Measurements from ENCODE around the gene PTPRD. TPM values are rescaled to one million over a fixed set of nuclear protein-coding genes. Genes with fewer than 3 reads are reported as not detected.

Gene PTPRD
- total RNA-seq, 1 experiment from 2014 or later, result not detected

- no peak for DNase-seq (ENCODE audit: low spot score)
- no peak overlapping the region for H3K27ac ChIP-seq (ENCODE audit: low read depth, low read length, poor library complexity, severe bottlenecking)
- intact Hi-C loops (cut with micrococcal nuclease; ENCODE audit: unreplicated experiment), result no loop called here
- H3K27me3 ChIP-seq (replicated peaks; ENCODE audit: insufficient read depth, low read depth, low read length, poor library complexity), result no peaks in the 10 kb centered on the region
- H3K9me3 ChIP-seq (ENCODE audit: low read depth, low read length, poor library complexity, severe bottlenecking), result peaks cover under 1% of the 10 kb centered on the region
- TF ChIP-seq CTCF (conservative IDR thresholded peaks at IDR 0.05; ENCODE audit: low read depth, low read length), result no peak
- no peak for TF ChIP-seq EZH2 (IDR thresholded peaks at IDR 0.05; ENCODE audit: borderline replicate concordance, low read depth, low read length, poor library complexity, severe bottlenecking)
- ChIA-PET POLR2A (ENCODE audit: low non-redundant PET) (no interaction called here), CTCF (no interaction called here)
- H3K4me3 ChIP-seq (ENCODE audit: low read depth, low read length, poor library complexity, severe bottlenecking), result no peak overlapping the region
- H3K4me1 ChIP-seq (ENCODE audit: insufficient read depth, low read length, poor library complexity, severe bottlenecking), result no peaks in the 10 kb centered on the region
- no peaks in the 10 kb centered on the region for H3K36me3 ChIP-seq (ENCODE audit: insufficient read depth, low read length, poor library complexity, severe bottlenecking)
- BruUV-seq (replicated peaks), result no TSS peak
Measured at GRCh38 chr9:8287501-8287900, 2325.3 kb downstream of the PTPRD start.

- BruUV-seq (replicated peaks), result no TSS peak
- CTCF ChIA-PET, result no interaction called here
- no peak for TF ChIP-seq CTCF (conservative IDR thresholded peaks at IDR 0.05; ENCODE audit: low read depth, low read length)
- no peak for TF ChIP-seq EZH2 (IDR thresholded peaks at IDR 0.05; ENCODE audit: borderline replicate concordance, low read depth, low read length, poor library complexity, severe bottlenecking)
- POLR2A ChIA-PET (ENCODE audit: low non-redundant PET), result no interaction called here
- H3K27me3 ChIP-seq (replicated peaks; ENCODE audit: insufficient read depth, low read depth, low read length, poor library complexity), result no peaks in the 10 kb centered on the region
- peaks cover 14% of the 10 kb centered on the region for H3K9me3 ChIP-seq (ENCODE audit: low read depth, low read length, poor library complexity, severe bottlenecking)
- H3K4me1 ChIP-seq (ENCODE audit: insufficient read depth, low read length, poor library complexity, severe bottlenecking), result no peaks in the 10 kb centered on the region
- H3K36me3 ChIP-seq (ENCODE audit: insufficient read depth, low read length, poor library complexity, severe bottlenecking), result no peaks in the 10 kb centered on the region
- H3K4me3 ChIP-seq (ENCODE audit: low read depth, low read length, poor library complexity, severe bottlenecking), result no peak overlapping the region
- no peak for DNase-seq (ENCODE audit: low spot score)
- H3K27ac ChIP-seq (ENCODE audit: low read depth, low read length, poor library complexity, severe bottlenecking), result no peak overlapping the region
- intact Hi-C loops (cut with micrococcal nuclease; ENCODE audit: unreplicated experiment), result no loop called here
Measured at GRCh38 chr9:8284884-8285283, 2327.9 kb downstream of the PTPRD start.

DNA sequence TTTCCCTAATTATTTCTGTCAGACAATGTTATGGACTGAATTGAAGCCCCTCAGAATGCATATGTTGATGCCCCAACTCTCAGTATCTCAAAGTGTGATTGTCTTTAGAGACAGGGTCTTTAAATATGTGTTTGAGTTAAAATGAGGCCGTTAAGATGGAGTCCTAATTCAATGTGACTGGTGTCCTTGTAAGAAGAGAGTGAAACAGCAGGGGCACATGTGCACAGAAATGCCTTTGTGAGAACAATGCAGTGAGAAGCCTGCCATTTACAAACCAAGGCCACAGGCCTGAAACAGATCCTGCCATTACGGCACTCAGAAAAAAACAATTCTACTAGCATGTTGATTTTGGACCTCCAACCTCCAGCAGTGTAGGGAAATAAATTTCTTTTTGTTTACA is 2330.3 kb downstream of the PTPRD start:
- H3K27me3 ChIP-seq (replicated peaks; ENCODE audit: insufficient read depth, low read depth, low read length, poor library complexity), result no peaks in the 10 kb centered on the region
- no peaks in the 10 kb centered on the region for H3K36me3 ChIP-seq (ENCODE audit: insufficient read depth, low read length, poor library complexity, severe bottlenecking)
- H3K4me3 ChIP-seq (ENCODE audit: low read depth, low read length, poor library complexity, severe bottlenecking), result no peak overlapping the region
- TF ChIP-seq CTCF (conservative IDR thresholded peaks at IDR 0.05; ENCODE audit: low read depth, low read length) (no peak), EZH2 (IDR thresholded peaks at IDR 0.05; ENCODE audit: borderline replicate concordance, low read depth, low read length, poor library complexity, severe bottlenecking) (no peak)
- H3K27ac ChIP-seq (ENCODE audit: low read depth, low read length, poor library complexity, severe bottlenecking), result no peak overlapping the region
- ChIA-PET CTCF (no interaction called here), POLR2A (ENCODE audit: low non-redundant PET) (no interaction called here)
- no peak for DNase-seq (ENCODE audit: low spot score)
- no TSS peak for BruUV-seq (replicated peaks)
- intact Hi-C loops (cut with micrococcal nuclease; ENCODE audit: unreplicated experiment), result no loop called here
- peaks cover 14% of the 10 kb centered on the region for H3K9me3 ChIP-seq (ENCODE audit: low read depth, low read length, poor library complexity, severe bottlenecking)
- no peaks in the 10 kb centered on the region for H3K4me1 ChIP-seq (ENCODE audit: insufficient read depth, low read length, poor library complexity, severe bottlenecking)
